Erythroblast (primary cell): Measurements from ENCODE around the gene CEP192.

Experiments used
- GATA1 ChIP-seq: IDR thresholded peaks from 2 replicates; pipeline ENCODE4 v1.6.1; 2011; ENCODE audit warnings: low read depth, mild to moderate bottlenecking, control low read depth, low read length, moderate library complexity
- POLR2A ChIP-seq: IDR thresholded peaks from 2 replicates; pipeline ENCODE4 v1.6.1; 2011; ENCODE audit warnings: mild to moderate bottlenecking, low read length

- TF ChIP-seq POLR2A (no peak), GATA1 (no peak)
Measured at GRCh38 chr18:13163167-13163927, 172.2 kb downstream of the CEP192 start.
